Small intestine (tissue), 7 donors: ENCODE data around the gene MYO18A. TPM values are rescaled to one million over a fixed set of nuclear protein-coding genes. Genes with fewer than 3 reads are reported as not detected.

Experiments used
- DNase-seq, 2 donors: peaks; one replicate each; pipeline versions ENCODE4 v3.0.0 to v3.0.0-alpha.2; 2013
- FAIRE-seq: peaks from 2 replicates; lab custom pipeline; 2012; peaks lifted over from hg19 to GRCh38; lab: Jason Lieb, UNC
- H3K27ac ChIP-seq, 3 donors: one replicate each; pipeline ENCODE4 v1.5.1; 2013; ENCODE audit warnings: low read length in 2 of 3, mild to moderate bottlenecking in 2 of 3, control low read depth in 1 of 3, inconsistent platforms in 1 of 3, low read depth in 1 of 3, moderate library complexity in 1 of 3
- H3K27me3 ChIP-seq, 3 donors: one replicate each; pipeline ENCODE4 v1.6.1; 2013; ENCODE audit warnings: low read length in 3 of 3, inconsistent platforms in 1 of 3; ENCODE audit not compliant: control insufficient read depth in 3 of 3, insufficient read depth in 3 of 3
- H3K36me3 ChIP-seq, 3 donors: one replicate each; pipeline ENCODE4 v1.6.1; 2013; ENCODE audit warnings: low read length in 3 of 3, inconsistent platforms in 1 of 3, low read depth in 1 of 3, mild to moderate bottlenecking in 1 of 3, moderate library complexity in 1 of 3; ENCODE audit not compliant: control insufficient read depth in 3 of 3, insufficient read depth in 2 of 3
- H3K4me1 ChIP-seq, 3 donors: one replicate each; pipeline ENCODE4 v1.6.1; 2013; ENCODE audit warnings: low read length in 2 of 3, inconsistent platforms in 1 of 3, low read depth in 1 of 3, mild to moderate bottlenecking in 1 of 3, moderate library complexity in 1 of 3; ENCODE audit not compliant: control insufficient read depth in 3 of 3, insufficient read depth in 2 of 3
- H3K4me3 ChIP-seq, 3 donors: one replicate each; pipeline ENCODE4 v1.5.1; 2013; ENCODE audit warnings: low read length in 3 of 3, control low read depth in 1 of 3, inconsistent platforms in 1 of 3, low read depth in 1 of 3, mild to moderate bottlenecking in 1 of 3, moderate library complexity in 1 of 3
- H3K9me3 ChIP-seq, 2 donors: one replicate each; pipeline ENCODE4 v1.6.1; 2013; ENCODE audit warnings: low read depth in 1 of 2, low read length in 1 of 2; ENCODE audit not compliant: control insufficient read depth in 2 of 2, insufficient read depth in 1 of 2
- WGBS, 3 donors: extraction: QIAGEN DNeasy Blood & Tissue Kit; methylation state at CpG; one replicate each; pipeline ENCODE4 v1.1.7; 2013; 5-methylcytosine and 5-hydroxymethylcytosine counted together
- polyA plus RNA-seq, 4 donors: library from polyadenylated mRNA; stranded (reverse) in 3 of 4; unstranded in 1 of 4; fragments of 200-250 nt in 3 of 4; fragments of 120-200 nt in 1 of 4; gene quantifications; one replicate each; pipeline versions ENCODE4 v1.2.1 to v1.2.3, GENCODE V29; 2013
- donor health status: healthy with polysubstance abuse.
- donor health status: control.
- donor health status: control.
- donor health status: Bipolar disorder and iron deficiency.
- donor health status: healthy.

MYO18A gene
- polyA plus RNA-seq, 4 donors: 42.9 to 66.9 (median 55.4) TPM

- WGBS, 3 donors: 89 to 94% (median 92%) methylated on average over 30 to 32 of the region's 32 CpGs
- DNase-seq (no peak), FAIRE-seq (no peak)
- Histone ChIP-seq H3K27ac (no peak overlapping the region), H3K36me3 (peaks cover 15 to 91% (median 54%) of the 10 kb centered on the region in 3 donors), H3K4me3 (no peak overlapping the region), H3K4me1 (peaks cover 0 to 5% (median 0%) of the 10 kb centered on the region in 3 donors), H3K9me3 (no peaks in the 10 kb centered on the region), H3K27me3 (no peaks in the 10 kb centered on the region)
Observed at GRCh38 chr17:29109477-29110371, 70.5 kb downstream of the MYO18A start.

GRCh38 chr17:29108823-29109476 lies 71.2 kb downstream of the MYO18A start:
- FAIRE-seq (no peak), DNase-seq (no peak)
- Histone ChIP-seq H3K27ac (no peak overlapping the region), H3K36me3 (peaks cover 15 to 93% (median 55%) of the 10 kb centered on the region in 3 donors), H3K4me1 (peaks cover 0 to 5% (median 0%) of the 10 kb centered on the region in 3 donors), H3K27me3 (no peaks in the 10 kb centered on the region), H3K9me3 (no peaks in the 10 kb centered on the region), H3K4me3 (no peak overlapping the region)
- WGBS, 3 donors: 82 to 90% (median 86%) methylated on average over 10 of the region's 10 CpGs

- FAIRE-seq (no peak), DNase-seq (no peak)
- Histone ChIP-seq H3K9me3 (no peaks in the 10 kb centered on the region), H3K36me3 (peaks cover 15 to 93% (median 57%) of the 10 kb centered on the region in 3 donors), H3K27me3 (no peaks in the 10 kb centered on the region), H3K4me1 (peaks cover 0 to 5% (median 0%) of the 10 kb centered on the region in 3 donors), H3K27ac (peak overlapping the region in 1 of 3 donors; percentile 5), H3K4me3 (no peak overlapping the region)
- 80 to 83% (median 80%) methylated on average over 11 of the region's 11 CpGs for WGBS, 3 donors
Observed at GRCh38 chr17:29107933-29108822, 72.0 kb downstream of the MYO18A start.

GRCh38 chr17:29107084-29107483 lies 73.1 kb downstream of the MYO18A start:
- no peak overlapping the region for H3K27ac ChIP-seq
- no peak overlapping the region for H3K4me3 ChIP-seq
- FAIRE-seq: no peak
- no peaks in the 10 kb centered on the region for H3K9me3 ChIP-seq
- no peaks in the 10 kb centered on the region for H3K27me3 ChIP-seq
- peaks cover 15 to 96% (median 56%) of the 10 kb centered on the region in 3 donors for H3K36me3 ChIP-seq
- 74 to 97% (median 89%) methylated on average over 9 of the region's 9 CpGs for WGBS, 3 donors
- DNase-seq: no peak
- H3K4me1 ChIP-seq: peaks cover 0 to 5% (median 0%) of the 10 kb centered on the region in 3 donors

GRCh38 chr17:29103341-29103740 lies 76.9 kb downstream of the MYO18A start:
- H3K9me3 ChIP-seq: no peaks in the 10 kb centered on the region
- peaks cover 16 to 93% (median 43%) of the 10 kb centered on the region in 3 donors for H3K36me3 ChIP-seq
- H3K4me1 ChIP-seq: no peaks in the 10 kb centered on the region
- WGBS, 3 donors: 94 to 99% (median 98%) methylated on average over 4 of the region's 4 CpGs
- no peak overlapping the region for H3K4me3 ChIP-seq
- H3K27me3 ChIP-seq: no peaks in the 10 kb centered on the region
- no peak overlapping the region for H3K27ac ChIP-seq
- DNase-seq (no peak), FAIRE-seq (no peak)

GRCh38 chr17:29102741-29103181 lies 77.4 kb downstream of the MYO18A start:
- Histone ChIP-seq H3K4me3 (no peak overlapping the region), H3K36me3 (peaks cover 18 to 94% (median 43%) of the 10 kb centered on the region in 3 donors), H3K4me1 (no peaks in the 10 kb centered on the region), H3K9me3 (no peaks in the 10 kb centered on the region), H3K27me3 (no peaks in the 10 kb centered on the region), H3K27ac (no peak overlapping the region)
- no peak for DNase-seq
- no peak for FAIRE-seq
- WGBS, 3 donors: 86 to 97% (median 88%) methylated on average over 8 to 11 of the region's 11 CpGs

- DNase-seq: no peak
- Histone ChIP-seq H3K27ac (no peak overlapping the region), H3K4me1 (no peaks in the 10 kb centered on the region), H3K27me3 (no peaks in the 10 kb centered on the region), H3K9me3 (no peaks in the 10 kb centered on the region), H3K36me3 (peaks cover 18 to 94% (median 46%) of the 10 kb centered on the region in 3 donors), H3K4me3 (no peak overlapping the region)
- no peak for FAIRE-seq
- WGBS, 3 donors: 85 to 94% (median 88%) methylated on average over 3 of the region's 3 CpGs
Observed at GRCh38 chr17:29102046-29102445, 78.2 kb downstream of the MYO18A start.
